Measurements from ENCODE around the gene CSAG3. TPM values are rescaled to one million over a fixed set of nuclear protein-coding genes. Genes with fewer than 3 reads are reported as not detected.
"Not testable (repeated sequence)": the region's sequence is repeated elsewhere in the genome, so short reads cannot be mapped to it uniquely, and the experiment has no call there.

Gene CSAG3
- total RNA-seq, result not detected in 2 replicates
- not detected for polyA plus RNA-seq (2012)

DNA sequence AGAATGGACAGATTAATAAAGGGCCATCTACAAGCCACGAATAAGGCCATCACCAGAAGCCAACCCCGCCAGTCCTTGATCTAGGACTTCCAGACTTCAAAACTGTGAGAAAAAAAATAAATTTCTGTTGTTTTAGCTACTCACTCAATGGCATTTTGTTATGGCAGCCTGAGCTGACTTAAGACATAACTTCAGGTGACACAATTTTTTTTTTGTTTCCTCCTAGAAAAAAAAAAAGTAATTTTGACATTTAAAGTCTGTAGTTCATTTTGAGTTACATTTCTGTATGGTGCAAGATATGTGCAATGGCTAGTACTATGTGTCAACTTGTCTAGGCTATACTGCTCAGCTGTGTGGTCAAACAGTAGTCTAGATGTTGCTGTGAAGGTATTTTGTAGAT is at the start of gene CSAG3:
Gene CSAG3, plus strand, starts transcription at position 301 of the 400 bp plus-strand sequence.
- DNase-seq (ENCODE audit: low read depth), result not testable (repeated sequence)

- not testable (repeated sequence) for DNase-seq (ENCODE audit: low read depth)
Observed at GRCh38 chrX:152713195-152713594, 45.8 kb upstream of the CSAG3 start.

DNA sequence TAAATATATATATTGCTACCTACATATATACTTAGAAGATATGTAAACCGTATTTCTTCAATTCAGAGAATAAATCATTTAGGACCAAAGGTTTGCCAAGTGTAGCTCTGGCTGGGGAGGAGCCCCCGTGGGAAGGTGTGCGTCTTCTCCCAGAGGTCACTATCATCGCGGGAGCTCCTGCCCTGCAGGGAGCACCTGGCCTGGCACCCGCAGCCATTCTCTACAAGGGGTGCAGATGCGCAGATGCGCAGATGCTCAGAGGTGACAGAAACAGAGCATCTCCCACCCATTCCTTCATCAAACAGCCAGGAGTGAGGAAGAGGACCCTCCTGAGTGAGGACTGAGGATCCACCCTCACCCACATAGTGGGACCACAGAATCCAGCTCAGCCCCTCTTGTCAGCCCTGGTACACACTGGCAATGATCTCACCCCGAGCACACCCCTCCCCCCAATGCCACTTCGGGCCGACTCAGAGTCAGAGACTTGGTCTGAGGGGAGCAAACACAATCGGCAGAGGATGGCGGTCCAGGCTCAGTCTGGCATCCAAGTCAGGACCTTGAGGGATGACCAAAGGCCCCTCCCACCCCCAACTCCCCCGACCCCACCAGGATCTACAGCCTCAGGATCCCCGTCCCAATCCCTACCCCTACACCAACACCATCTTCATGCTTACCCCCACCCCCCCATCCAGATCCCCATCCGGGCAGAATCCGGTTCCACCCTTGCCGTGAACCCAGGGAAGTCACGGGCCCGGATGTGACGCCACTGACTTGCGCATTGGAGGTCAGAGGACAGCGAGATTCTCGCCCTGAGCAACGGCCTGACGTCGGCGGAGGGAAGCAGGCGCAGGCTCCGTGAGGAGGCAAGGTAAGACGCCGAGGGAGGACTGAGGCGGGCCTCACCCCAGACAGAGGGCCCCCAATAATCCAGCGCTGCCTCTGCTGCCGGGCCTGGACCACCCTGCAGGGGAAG is 44.9 kb upstream of the CSAG3 start, which contains the start of gene MAGEA2B:
Gene MAGEA2B, plus strand, starts transcription at position 814 of the 973 bp plus-strand sequence. CDS start 2,479 bp downstream, outside the sequence.
- not testable (repeated sequence) for DNase-seq (ENCODE audit: low read depth)

- no peak for DNase-seq (ENCODE audit: low read depth)
Observed at GRCh38 chrX:152725409-152725808, 33.6 kb upstream of the CSAG3 start.

GRCh38 chrX:152733261-152733975 is 25.6 kb upstream of the CSAG3 start, which contains the start of the genes CSAG1 and MAGEA12:
Gene CSAG1 (minus strand): TSS chrX:152733721. CDS start chrX:152732460, 1,261 bp downstream.
Gene MAGEA12 (plus strand): TSS chrX:152733757. CDS start chrX:152736162, 2,405 bp downstream.
- no peak for DNase-seq (ENCODE audit: low read depth)

- not testable (repeated sequence) for DNase-seq (ENCODE audit: low read depth)
Observed at GRCh38 chrX:152734143-152734858, 24.7 kb upstream of the CSAG3 start.

DNA sequence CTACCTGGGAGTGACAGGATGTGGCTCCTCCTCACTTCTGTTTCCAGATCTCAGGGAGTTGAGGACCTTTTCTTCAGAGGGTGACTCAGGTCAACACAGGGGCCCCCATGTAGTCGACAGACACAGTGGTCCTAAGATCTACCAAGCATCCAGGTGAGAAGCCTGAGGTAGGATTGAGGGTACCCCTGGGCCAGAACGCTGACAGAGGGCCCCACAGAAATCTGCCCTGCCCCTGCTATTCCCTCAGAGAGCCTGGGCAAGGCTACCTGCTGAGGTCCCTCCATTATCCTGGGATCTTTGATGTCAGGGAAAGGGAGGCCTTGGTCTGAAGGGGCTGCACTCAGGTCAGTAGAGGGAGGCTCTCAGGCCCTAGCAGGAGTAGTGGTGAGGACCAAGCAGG is 23.9 kb upstream of the CSAG3 start:
- no peak for DNase-seq (ENCODE audit: low read depth)

GRCh38 chrX:152735860-152736511 is 23.0 kb upstream of the CSAG3 start:
- DNase-seq (ENCODE audit: low read depth), result no peak

DNA sequence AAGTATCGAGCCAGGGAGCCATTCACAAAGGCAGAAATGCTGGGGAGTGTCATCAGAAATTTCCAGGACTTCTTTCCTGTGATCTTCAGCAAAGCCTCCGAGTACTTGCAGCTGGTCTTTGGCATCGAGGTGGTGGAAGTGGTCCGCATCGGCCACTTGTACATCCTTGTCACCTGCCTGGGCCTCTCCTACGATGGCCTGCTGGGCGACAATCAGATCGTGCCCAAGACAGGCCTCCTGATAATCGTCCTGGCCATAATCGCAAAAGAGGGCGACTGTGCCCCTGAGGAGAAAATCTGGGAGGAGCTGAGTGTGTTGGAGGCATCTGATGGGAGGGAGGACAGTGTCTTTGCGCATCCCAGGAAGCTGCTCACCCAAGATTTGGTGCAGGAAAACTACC is 22.5 kb upstream of the CSAG3 start:
- not testable (repeated sequence) for DNase-seq (ENCODE audit: low read depth)

DNA sequence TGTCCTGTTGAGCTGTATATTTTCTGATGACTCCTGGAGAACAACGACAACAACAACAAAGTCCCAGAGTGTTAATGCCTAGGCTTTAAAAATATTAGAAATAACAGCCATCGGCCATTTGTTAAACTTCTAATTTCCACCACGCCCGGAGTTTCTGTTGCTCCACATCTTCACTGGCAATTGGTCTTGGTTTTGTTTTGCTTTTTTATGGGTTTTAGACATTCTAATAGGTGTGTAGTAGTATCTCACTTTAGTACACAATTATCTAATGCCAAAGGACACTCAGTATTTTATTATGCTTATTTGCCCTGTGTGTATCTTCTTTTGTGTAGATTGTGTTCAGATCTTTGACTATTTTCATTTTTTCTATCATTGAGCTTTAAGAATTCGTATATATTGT is 20.5 kb upstream of the CSAG3 start:
- no peak for DNase-seq (ENCODE audit: low read depth)

- DNase-seq (ENCODE audit: low read depth), result not testable (repeated sequence)
Observed at GRCh38 chrX:152753686-152754650, 5.0 kb upstream of the CSAG3 start, which contains the start of gene MAGEA2. Gene MAGEA2 (minus strand): TSS chrX:152753842. CDS start chrX:152751363, 2,479 bp downstream.

DNA sequence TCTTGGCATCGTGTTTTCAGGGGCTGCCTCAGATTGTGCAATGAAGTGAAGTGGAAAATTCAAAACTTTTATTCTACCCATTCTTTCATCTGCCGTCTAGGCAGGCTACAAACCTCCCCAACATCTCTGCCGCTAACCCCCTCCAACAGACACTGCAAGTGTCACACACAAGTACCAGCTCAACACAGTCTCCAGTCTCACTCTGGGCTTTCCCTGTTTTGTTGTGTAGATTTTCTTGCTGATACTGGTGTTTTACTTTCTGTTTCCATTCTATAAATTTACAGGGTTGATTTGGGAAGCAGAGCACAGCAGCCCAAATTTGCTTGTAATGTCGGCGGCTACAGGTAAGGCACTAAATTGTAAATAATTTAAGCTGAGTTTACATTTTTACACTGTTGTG is 4.1 kb upstream of the CSAG3 start:
- DNase-seq (ENCODE audit: low read depth), result not testable (repeated sequence)

GRCh38 chrX:152759544-152759943 is 526 bp downstream of the CSAG3 start:
- DNase-seq (ENCODE audit: low read depth), result not testable (repeated sequence)

DNA sequence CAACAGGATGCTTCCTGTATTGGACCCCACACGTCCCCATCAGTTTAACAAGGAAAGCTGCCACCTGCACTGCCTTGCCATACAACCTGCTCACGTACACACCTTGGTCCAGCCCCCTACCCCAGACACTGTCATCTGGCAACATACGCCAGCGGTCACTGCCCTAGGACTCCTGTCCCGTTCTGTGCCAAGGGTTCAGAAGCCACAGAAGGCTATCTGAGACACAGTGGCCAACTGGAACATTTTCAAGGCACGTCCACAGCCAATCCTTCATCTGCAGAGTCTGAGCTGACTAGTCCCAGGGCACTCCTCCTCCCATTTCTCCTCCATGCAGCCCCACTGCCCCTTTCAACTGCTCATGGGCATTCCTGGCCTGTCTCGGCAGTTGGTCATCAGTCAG is 2.6 kb downstream of the CSAG3 start:
- DNase-seq (ENCODE audit: low read depth), result not testable (repeated sequence)

DNA sequence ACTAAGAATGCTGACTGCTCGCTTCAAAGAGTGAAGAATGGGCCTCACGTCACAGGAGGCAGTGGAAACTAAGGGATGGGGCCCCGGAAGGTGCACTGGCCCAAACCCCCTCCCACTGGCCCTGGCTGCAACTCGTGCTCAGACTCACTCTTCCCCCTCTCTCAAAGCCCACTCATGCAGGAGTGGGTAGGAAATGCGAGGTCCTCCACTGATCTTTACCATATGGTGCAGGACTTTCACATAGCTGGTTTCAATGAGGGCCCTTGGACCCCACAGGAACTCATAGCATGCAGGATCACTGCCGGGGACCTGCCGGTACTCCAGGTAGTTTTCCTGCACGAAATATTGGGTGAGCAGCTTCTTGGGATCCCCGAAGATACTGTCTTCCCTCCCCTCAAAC is 7.5 kb downstream of the CSAG3 start:
- DNase-seq (ENCODE audit: low read depth), result not testable (repeated sequence)

- DNase-seq (ENCODE audit: low read depth), result not testable (repeated sequence)
Observed at GRCh38 chrX:152769549-152770289, 10.7 kb downstream of the CSAG3 start, which contains the start of gene MAGEA6. Gene MAGEA6 (minus strand): TSS chrX:152769689. CDS start chrX:152767650, 2,039 bp downstream.

DNA sequence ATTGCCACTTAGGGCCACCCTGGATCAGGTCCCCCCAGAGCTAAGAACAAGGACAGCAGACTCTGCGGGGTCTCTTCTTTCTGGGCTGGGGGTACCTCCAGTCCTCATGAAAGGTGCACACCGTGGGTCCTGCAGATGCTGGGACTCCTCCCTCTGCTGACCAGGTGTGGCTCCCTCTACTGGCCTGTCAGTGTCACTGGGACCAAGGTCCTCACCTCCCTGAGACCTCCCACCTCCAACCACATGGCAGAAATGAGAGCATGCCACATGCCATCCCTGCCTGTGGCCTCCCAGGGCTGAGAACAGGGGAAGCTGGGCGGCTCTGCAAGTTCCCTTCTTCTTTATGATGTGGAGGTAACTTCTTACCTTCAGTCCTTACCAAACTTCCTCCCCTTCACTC is 28.0 kb downstream of the CSAG3 start:
- DNase-seq (ENCODE audit: low read depth), result not testable (repeated sequence)

DNA sequence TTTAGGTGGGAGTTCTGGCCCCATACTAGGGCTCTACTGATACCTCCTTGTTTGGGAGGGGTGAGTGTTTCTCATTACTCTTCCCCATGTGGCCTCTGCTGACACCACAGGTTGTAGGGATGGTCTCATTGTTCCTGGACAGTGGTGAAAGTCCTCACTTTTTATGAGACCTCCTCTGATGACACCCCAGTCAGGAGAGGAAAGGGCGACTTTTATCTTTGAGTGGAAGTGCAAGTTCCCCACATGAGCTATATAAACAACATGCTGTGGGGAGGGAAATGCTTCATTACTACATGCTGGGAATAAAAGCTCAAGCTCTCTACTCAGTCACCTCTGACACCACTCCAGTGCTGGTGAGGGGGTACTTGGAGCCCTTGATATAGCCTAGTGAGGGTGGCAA is 39.9 kb downstream of the CSAG3 start:
- DNase-seq (ENCODE audit: low read depth), result no peak

Data from myocyte (in vitro differentiated cells).